ENCODE data around the gene DIO2.

DNA sequence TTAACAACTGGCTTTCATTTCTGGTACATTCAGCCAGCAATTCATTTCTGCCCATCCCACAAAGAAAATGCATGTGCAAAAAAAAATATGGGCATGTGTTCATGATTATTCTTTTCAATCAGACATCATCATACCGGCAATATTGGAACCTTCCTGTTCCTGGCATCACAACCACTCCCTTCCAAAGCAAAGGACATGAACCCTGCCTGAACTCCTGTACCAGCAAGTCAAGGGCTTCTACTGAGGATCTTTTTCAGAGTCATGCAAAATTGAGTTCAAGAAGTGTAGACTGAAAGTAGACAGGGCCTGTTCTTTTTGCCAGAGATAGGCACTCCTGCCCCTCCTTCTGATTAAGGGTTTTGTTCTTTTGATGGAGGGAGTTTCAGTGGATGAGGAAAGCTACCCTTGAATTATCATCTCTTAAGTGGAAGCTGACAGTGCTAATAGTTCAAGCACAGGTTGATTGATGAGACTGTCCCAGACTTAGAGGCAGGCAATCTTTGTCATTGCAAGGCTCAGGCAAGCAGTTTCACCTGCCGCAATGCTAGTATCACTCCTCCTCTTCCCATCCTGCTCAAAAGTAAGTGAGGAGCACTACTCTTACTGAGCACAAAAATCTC is 22.3 kb upstream of the DIO2 start:
- TF ChIP-seq POLR2A (IDR thresholded peaks at IDR 0.05) (no peak), EP300 (IDR thresholded peaks at IDR 0.05) (no peak), POLR2AphosphoS5 (IDR thresholded peaks at IDR 0.05) (no peak)
- TF ChIP-seq, protein P1, sequence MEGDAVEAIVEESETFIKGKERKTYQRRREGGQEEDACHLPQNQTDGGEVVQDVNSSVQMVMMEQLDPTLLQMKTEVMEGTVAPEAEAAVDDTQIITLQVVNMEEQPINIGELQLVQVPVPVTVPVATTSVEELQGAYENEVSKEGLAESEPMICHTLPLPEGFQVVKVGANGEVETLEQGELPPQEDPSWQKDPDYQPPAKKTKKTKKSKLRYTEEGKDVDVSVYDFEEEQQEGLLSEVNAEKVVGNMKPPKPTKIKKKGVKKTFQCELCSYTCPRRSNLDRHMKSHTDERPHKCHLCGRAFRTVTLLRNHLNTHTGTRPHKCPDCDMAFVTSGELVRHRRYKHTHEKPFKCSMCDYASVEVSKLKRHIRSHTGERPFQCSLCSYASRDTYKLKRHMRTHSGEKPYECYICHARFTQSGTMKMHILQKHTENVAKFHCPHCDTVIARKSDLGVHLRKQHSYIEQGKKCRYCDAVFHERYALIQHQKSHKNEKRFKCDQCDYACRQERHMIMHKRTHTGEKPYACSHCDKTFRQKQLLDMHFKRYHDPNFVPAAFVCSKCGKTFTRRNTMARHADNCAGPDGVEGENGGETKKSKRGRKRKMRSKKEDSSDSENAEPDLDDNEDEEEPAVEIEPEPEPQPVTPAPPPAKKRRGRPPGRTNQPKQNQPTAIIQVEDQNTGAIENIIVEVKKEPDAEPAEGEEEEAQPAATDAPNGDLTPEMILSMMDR (IDR thresholded peaks at IDR 0.05) = no peak
